Measurements from ENCODE around the gene IQSEC1. TPM values are rescaled to one million over a fixed set of nuclear protein-coding genes. Genes with fewer than 3 reads are reported as not detected.

Gene IQSEC1
- total and polyA plus RNA-seq, 2 of the 8 experiments (the other 6 are each of a cell fraction or from before 2014, with no cell fraction given): 6.8 to 28.8 TPM

DNA sequence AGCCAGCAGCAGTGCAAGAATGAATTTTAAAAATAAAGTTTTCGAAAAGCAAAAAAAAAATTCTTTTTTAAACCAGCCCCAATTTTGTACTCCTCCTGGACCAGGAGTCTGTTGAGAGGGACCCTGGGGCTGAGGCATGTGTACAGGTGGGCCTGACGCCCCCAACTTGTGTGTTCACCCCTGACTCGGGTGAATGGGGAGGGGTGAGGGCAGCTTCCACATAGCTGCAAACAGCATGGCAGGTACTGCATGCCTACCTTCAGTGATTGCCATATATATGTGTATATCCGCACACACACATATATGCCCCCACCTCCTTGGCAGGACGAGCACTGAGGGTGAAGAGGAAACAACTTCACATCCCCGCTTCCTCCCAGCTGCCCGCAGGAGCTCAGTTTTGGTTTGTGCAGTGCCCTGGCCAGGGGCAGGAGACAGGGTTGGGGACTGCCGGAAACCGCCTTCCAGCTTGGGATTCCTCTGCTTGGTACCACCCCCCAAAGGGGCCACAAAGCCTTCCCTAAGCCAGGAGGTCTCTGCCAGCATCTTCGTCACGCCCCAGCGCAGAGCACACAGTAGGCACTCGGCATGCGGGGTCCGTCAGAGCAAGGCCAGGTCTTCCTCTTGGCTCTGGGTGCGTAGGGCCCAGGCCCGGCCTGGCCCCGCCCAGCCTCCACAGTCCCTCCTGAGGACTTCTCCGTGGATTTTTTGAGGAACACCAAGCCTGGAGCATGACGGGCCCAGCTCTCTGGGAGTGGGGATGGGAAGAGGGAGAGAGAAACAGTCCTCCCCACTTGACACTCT lies 170.0 kb downstream of the IQSEC1 start (continued):
- TF ChIP-seq, protein P1, sequence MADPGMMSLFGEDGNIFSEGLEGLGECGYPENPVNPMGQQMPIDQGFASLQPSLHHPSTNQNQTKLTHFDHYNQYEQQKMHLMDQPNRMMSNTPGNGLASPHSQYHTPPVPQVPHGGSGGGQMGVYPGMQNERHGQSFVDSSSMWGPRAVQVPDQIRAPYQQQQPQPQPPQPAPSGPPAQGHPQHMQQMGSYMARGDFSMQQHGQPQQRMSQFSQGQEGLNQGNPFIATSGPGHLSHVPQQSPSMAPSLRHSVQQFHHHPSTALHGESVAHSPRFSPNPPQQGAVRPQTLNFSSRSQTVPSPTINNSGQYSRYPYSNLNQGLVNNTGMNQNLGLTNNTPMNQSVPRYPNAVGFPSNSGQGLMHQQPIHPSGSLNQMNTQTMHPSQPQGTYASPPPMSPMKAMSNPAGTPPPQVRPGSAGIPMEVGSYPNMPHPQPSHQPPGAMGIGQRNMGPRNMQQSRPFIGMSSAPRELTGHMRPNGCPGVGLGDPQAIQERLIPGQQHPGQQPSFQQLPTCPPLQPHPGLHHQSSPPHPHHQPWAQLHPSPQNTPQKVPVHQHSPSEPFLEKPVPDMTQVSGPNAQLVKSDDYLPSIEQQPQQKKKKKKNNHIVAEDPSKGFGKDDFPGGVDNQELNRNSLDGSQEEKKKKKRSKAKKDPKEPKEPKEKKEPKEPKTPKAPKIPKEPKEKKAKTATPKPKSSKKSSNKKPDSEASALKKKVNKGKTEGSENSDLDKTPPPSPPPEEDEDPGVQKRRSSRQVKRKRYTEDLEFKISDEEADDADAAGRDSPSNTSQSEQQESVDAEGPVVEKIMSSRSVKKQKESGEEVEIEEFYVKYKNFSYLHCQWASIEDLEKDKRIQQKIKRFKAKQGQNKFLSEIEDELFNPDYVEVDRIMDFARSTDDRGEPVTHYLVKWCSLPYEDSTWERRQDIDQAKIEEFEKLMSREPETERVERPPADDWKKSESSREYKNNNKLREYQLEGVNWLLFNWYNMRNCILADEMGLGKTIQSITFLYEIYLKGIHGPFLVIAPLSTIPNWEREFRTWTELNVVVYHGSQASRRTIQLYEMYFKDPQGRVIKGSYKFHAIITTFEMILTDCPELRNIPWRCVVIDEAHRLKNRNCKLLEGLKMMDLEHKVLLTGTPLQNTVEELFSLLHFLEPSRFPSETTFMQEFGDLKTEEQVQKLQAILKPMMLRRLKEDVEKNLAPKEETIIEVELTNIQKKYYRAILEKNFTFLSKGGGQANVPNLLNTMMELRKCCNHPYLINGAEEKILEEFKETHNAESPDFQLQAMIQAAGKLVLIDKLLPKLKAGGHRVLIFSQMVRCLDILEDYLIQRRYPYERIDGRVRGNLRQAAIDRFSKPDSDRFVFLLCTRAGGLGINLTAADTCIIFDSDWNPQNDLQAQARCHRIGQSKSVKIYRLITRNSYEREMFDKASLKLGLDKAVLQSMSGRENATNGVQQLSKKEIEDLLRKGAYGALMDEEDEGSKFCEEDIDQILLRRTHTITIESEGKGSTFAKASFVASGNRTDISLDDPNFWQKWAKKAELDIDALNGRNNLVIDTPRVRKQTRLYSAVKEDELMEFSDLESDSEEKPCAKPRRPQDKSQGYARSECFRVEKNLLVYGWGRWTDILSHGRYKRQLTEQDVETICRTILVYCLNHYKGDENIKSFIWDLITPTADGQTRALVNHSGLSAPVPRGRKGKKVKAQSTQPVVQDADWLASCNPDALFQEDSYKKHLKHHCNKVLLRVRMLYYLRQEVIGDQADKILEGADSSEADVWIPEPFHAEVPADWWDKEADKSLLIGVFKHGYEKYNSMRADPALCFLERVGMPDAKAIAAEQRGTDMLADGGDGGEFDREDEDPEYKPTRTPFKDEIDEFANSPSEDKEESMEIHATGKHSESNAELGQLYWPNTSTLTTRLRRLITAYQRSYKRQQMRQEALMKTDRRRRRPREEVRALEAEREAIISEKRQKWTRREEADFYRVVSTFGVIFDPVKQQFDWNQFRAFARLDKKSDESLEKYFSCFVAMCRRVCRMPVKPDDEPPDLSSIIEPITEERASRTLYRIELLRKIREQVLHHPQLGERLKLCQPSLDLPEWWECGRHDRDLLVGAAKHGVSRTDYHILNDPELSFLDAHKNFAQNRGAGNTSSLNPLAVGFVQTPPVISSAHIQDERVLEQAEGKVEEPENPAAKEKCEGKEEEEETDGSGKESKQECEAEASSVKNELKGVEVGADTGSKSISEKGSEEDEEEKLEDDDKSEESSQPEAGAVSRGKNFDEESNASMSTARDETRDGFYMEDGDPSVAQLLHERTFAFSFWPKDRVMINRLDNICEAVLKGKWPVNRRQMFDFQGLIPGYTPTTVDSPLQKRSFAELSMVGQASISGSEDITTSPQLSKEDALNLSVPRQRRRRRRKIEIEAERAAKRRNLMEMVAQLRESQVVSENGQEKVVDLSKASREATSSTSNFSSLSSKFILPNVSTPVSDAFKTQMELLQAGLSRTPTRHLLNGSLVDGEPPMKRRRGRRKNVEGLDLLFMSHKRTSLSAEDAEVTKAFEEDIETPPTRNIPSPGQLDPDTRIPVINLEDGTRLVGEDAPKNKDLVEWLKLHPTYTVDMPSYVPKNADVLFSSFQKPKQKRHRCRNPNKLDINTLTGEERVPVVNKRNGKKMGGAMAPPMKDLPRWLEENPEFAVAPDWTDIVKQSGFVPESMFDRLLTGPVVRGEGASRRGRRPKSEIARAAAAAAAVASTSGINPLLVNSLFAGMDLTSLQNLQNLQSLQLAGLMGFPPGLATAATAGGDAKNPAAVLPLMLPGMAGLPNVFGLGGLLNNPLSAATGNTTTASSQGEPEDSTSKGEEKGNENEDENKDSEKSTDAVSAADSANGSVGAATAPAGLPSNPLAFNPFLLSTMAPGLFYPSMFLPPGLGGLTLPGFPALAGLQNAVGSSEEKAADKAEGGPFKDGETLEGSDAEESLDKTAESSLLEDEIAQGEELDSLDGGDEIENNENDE (IDR thresholded peaks at IDR 0.05; ENCODE audit: insufficient replicate concordance, low read length): no peak
- no peak for TF ChIP-seq MAFK (IDR thresholded peaks at IDR 0.05; ENCODE audit: low read depth, low read length)
- no peak for TF ChIP-seq CEBPB (IDR thresholded peaks at IDR 0.05; ENCODE audit: low read depth, low read length)
- no peak for TF ChIP-seq BRCA1 (IDR thresholded peaks at IDR 0.05; ENCODE audit: low read depth, low read length)
- TF ChIP-seq SAP30 (IDR thresholded peaks at IDR 0.05; ENCODE audit: insufficient read depth, insufficient replicate concordance, low read length): no peak
- TF ChIP-seq GABPA (IDR thresholded peaks at IDR 0.05; ENCODE audit: borderline replicate concordance, insufficient read depth, low read length): no peak
